Measurements from ENCODE around the gene UST.

The UST gene

GRCh38 chr6:148711833-148712654 is 34.8 kb upstream of the UST start:
- H3K4me3 ChIP-seq (ENCODE audit: low read length): peak overlapping the region; percentile 8
- peak overlapping the region; percentile 2 for H3K9ac ChIP-seq (ENCODE audit: low read length)
- no peaks in the 10 kb centered on the region for H3K27me3 ChIP-seq (replicated peaks; ENCODE audit: control insufficient read depth, insufficient read depth, low read length)
- peak; percentile 51 for DNase-seq (ENCODE audit: low read depth)
- peaks cover 26% of the 10 kb centered on the region for H3K4me1 ChIP-seq (ENCODE audit: control insufficient read depth, insufficient read depth, low read length)
- H3K36me3 ChIP-seq (ENCODE audit: control insufficient read depth, insufficient read depth, low read length, severe bottlenecking): no peaks in the 10 kb centered on the region
- peaks cover 3% of the 10 kb centered on the region for H3K9me3 ChIP-seq (ENCODE audit: control insufficient read depth, low read length)

GRCh38 chr6:148713033-148713738 is 33.6 kb upstream of the UST start:
- no peak overlapping the region for H3K4me3 ChIP-seq (ENCODE audit: low read length)
- no peak overlapping the region for H3K9ac ChIP-seq (ENCODE audit: low read length)
- H3K27me3 ChIP-seq (replicated peaks; ENCODE audit: control insufficient read depth, insufficient read depth, low read length): no peaks in the 10 kb centered on the region
- H3K9me3 ChIP-seq (ENCODE audit: control insufficient read depth, low read length): peaks cover 3% of the 10 kb centered on the region
- no peak for DNase-seq (ENCODE audit: low read depth)
- H3K4me1 ChIP-seq (ENCODE audit: control insufficient read depth, insufficient read depth, low read length): peaks cover 30% of the 10 kb centered on the region
- no peaks in the 10 kb centered on the region for H3K36me3 ChIP-seq (ENCODE audit: control insufficient read depth, insufficient read depth, low read length, severe bottlenecking)

- Histone ChIP-seq H3K4me3 (ENCODE audit: low read length) (no peak overlapping the region), H3K9ac (ENCODE audit: low read length) (no peak overlapping the region), H3K4me1 (ENCODE audit: control insufficient read depth, insufficient read depth, low read length) (peaks cover 25% of the 10 kb centered on the region), H3K36me3 (ENCODE audit: control insufficient read depth, insufficient read depth, low read length, severe bottlenecking) (no peaks in the 10 kb centered on the region), H3K9me3 (ENCODE audit: control insufficient read depth, low read length) (peaks cover 3% of the 10 kb centered on the region), H3K27me3 (replicated peaks; ENCODE audit: control insufficient read depth, insufficient read depth, low read length) (no peaks in the 10 kb centered on the region)
- no peak for DNase-seq (ENCODE audit: low read depth)
Observed at GRCh38 chr6:148713921-148714320, 32.9 kb upstream of the UST start.

GRCh38 chr6:148716811-148717210 is 30.0 kb upstream of the UST start:
- H3K9ac ChIP-seq (ENCODE audit: low read length): no peak overlapping the region
- H3K4me1 ChIP-seq (ENCODE audit: control insufficient read depth, insufficient read depth, low read length): peaks cover 26% of the 10 kb centered on the region
- H3K36me3 ChIP-seq (ENCODE audit: control insufficient read depth, insufficient read depth, low read length, severe bottlenecking): no peaks in the 10 kb centered on the region
- DNase-seq (ENCODE audit: low read depth): no peak
- H3K4me3 ChIP-seq (ENCODE audit: low read length): no peak overlapping the region
- peaks cover 3% of the 10 kb centered on the region for H3K9me3 ChIP-seq (ENCODE audit: control insufficient read depth, low read length)
- no peaks in the 10 kb centered on the region for H3K27me3 ChIP-seq (replicated peaks; ENCODE audit: control insufficient read depth, insufficient read depth, low read length)

GRCh38 chr6:148720406-148720805 is 26.4 kb upstream of the UST start:
- Histone ChIP-seq H3K36me3 (ENCODE audit: control insufficient read depth, insufficient read depth, low read length, severe bottlenecking) (no peaks in the 10 kb centered on the region), H3K9ac (ENCODE audit: low read length) (no peak overlapping the region), H3K27me3 (replicated peaks; ENCODE audit: control insufficient read depth, insufficient read depth, low read length) (no peaks in the 10 kb centered on the region), H3K4me1 (ENCODE audit: control insufficient read depth, insufficient read depth, low read length) (peaks cover 21% of the 10 kb centered on the region), H3K9me3 (ENCODE audit: control insufficient read depth, low read length) (peaks cover 7% of the 10 kb centered on the region), H3K4me3 (ENCODE audit: low read length) (no peak overlapping the region)
- peak; percentile 47 for DNase-seq (ENCODE audit: low read depth)

- DNase-seq (ENCODE audit: low read depth): no peak
- Histone ChIP-seq H3K36me3 (ENCODE audit: control insufficient read depth, insufficient read depth, low read length, severe bottlenecking) (no peaks in the 10 kb centered on the region), H3K4me3 (ENCODE audit: low read length) (no peak overlapping the region), H3K9me3 (ENCODE audit: control insufficient read depth, low read length) (peaks cover 11% of the 10 kb centered on the region), H3K9ac (ENCODE audit: low read length) (no peak overlapping the region), H3K4me1 (ENCODE audit: control insufficient read depth, insufficient read depth, low read length) (peaks cover 21% of the 10 kb centered on the region), H3K27me3 (replicated peaks; ENCODE audit: control insufficient read depth, insufficient read depth, low read length) (no peaks in the 10 kb centered on the region)
Observed at GRCh38 chr6:148720897-148721296, 25.9 kb upstream of the UST start.

- no peak overlapping the region for H3K4me3 ChIP-seq (ENCODE audit: low read length)
- peaks cover 21% of the 10 kb centered on the region for H3K9me3 ChIP-seq (ENCODE audit: control insufficient read depth, low read length)
- no peaks in the 10 kb centered on the region for H3K36me3 ChIP-seq (ENCODE audit: control insufficient read depth, insufficient read depth, low read length, severe bottlenecking)
- no peaks in the 10 kb centered on the region for H3K27me3 ChIP-seq (replicated peaks; ENCODE audit: control insufficient read depth, insufficient read depth, low read length)
- peak; percentile 80 for DNase-seq (ENCODE audit: low read depth)
- no peak overlapping the region for H3K9ac ChIP-seq (ENCODE audit: low read length)
- H3K4me1 ChIP-seq (ENCODE audit: control insufficient read depth, insufficient read depth, low read length): peaks cover 10% of the 10 kb centered on the region
Observed at GRCh38 chr6:148723484-148723883, 23.3 kb upstream of the UST start.

GRCh38 chr6:148724428-148724827 is 22.4 kb upstream of the UST start:
- Histone ChIP-seq H3K4me1 (ENCODE audit: control insufficient read depth, insufficient read depth, low read length) (peaks cover 10% of the 10 kb centered on the region), H3K36me3 (ENCODE audit: control insufficient read depth, insufficient read depth, low read length, severe bottlenecking) (no peaks in the 10 kb centered on the region), H3K27me3 (replicated peaks; ENCODE audit: control insufficient read depth, insufficient read depth, low read length) (no peaks in the 10 kb centered on the region), H3K9ac (ENCODE audit: low read length) (no peak overlapping the region), H3K9me3 (ENCODE audit: control insufficient read depth, low read length) (peaks cover 21% of the 10 kb centered on the region), H3K4me3 (ENCODE audit: low read length) (no peak overlapping the region)
- DNase-seq (ENCODE audit: low read depth): no peak

GRCh38 chr6:148727104-148727503 is 19.7 kb upstream of the UST start:
- H3K9me3 ChIP-seq (ENCODE audit: control insufficient read depth, low read length): peaks cover 21% of the 10 kb centered on the region
- no peaks in the 10 kb centered on the region for H3K4me1 ChIP-seq (ENCODE audit: control insufficient read depth, insufficient read depth, low read length)
- H3K36me3 ChIP-seq (ENCODE audit: control insufficient read depth, insufficient read depth, low read length, severe bottlenecking): no peaks in the 10 kb centered on the region
- no peak overlapping the region for H3K4me3 ChIP-seq (ENCODE audit: low read length)
- H3K9ac ChIP-seq (ENCODE audit: low read length): no peak overlapping the region
- H3K27me3 ChIP-seq (replicated peaks; ENCODE audit: control insufficient read depth, insufficient read depth, low read length): no peaks in the 10 kb centered on the region
- no peak for DNase-seq (ENCODE audit: low read depth)

GRCh38 chr6:148735989-148736388 is 10.8 kb upstream of the UST start:
- no peak for DNase-seq (ENCODE audit: low read depth)
- Histone ChIP-seq H3K9me3 (ENCODE audit: control insufficient read depth, low read length) (no peaks in the 10 kb centered on the region), H3K27me3 (replicated peaks; ENCODE audit: control insufficient read depth, insufficient read depth, low read length) (no peaks in the 10 kb centered on the region), H3K4me1 (ENCODE audit: control insufficient read depth, insufficient read depth, low read length) (peaks cover 7% of the 10 kb centered on the region), H3K36me3 (ENCODE audit: control insufficient read depth, insufficient read depth, low read length, severe bottlenecking) (no peaks in the 10 kb centered on the region), H3K4me3 (ENCODE audit: low read length) (no peak overlapping the region), H3K9ac (ENCODE audit: low read length) (no peak overlapping the region)

GRCh38 chr6:148736774-148737412 is 9.9 kb upstream of the UST start:
- peaks cover 12% of the 10 kb centered on the region for H3K4me1 ChIP-seq (ENCODE audit: control insufficient read depth, insufficient read depth, low read length)
- H3K4me3 ChIP-seq (ENCODE audit: low read length): no peak overlapping the region
- DNase-seq (ENCODE audit: low read depth): no peak
- H3K27me3 ChIP-seq (replicated peaks; ENCODE audit: control insufficient read depth, insufficient read depth, low read length): no peaks in the 10 kb centered on the region
- H3K36me3 ChIP-seq (ENCODE audit: control insufficient read depth, insufficient read depth, low read length, severe bottlenecking): no peaks in the 10 kb centered on the region
- H3K9ac ChIP-seq (ENCODE audit: low read length): no peak overlapping the region
- no peaks in the 10 kb centered on the region for H3K9me3 ChIP-seq (ENCODE audit: control insufficient read depth, low read length)
